ENCODE data around the gene CALCB. TPM values are rescaled to one million over a fixed set of nuclear protein-coding genes. Genes with fewer than 3 reads are reported as not detected.
"Not testable (repeated sequence)": the region's sequence is repeated elsewhere in the genome, so short reads cannot be mapped to it uniquely, and the experiment has no call there.

CALCB gene
- total and polyA plus RNA-seq, 4 donors = 0.02 to 1.2 (median 0.39) TPM

DNA sequence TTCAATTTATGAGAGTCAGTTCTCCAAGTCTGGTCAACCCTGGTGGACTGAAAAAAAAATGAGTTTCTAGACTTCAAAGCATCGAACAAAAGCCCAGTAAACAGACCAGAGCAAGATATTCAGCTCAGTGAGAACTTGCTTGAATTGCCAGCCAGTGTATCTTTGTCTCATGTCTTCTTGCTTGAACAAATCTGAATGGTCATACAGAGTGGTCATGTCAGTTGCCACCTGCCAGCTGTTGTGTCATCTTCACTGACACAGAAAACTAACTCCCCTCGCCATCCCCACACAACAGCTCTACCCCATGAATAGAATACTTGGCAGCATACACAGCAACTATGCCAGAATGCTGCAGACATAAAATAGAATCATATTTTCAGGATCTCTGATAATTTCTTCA is 27.5 kb upstream of the CALCB start:
- Histone ChIP-seq H3K36me3 (ENCODE audit: control insufficient read depth in 4 of 4, insufficient read depth in 3 of 4, low read depth in 1 of 4, low read length in 3 of 4) (no peaks in the 10 kb centered on the region), H3K4me1 (ENCODE audit: control insufficient read depth in 4 of 4, insufficient read depth in 4 of 4, low read length in 3 of 4) (no peaks in the 10 kb centered on the region), H3K9me3 (ENCODE audit: control insufficient read depth in 4 of 4, low read length in 3 of 4) (no peaks in the 10 kb centered on the region), H3K27me3 (ENCODE audit: control insufficient read depth in 4 of 4, insufficient read depth in 4 of 4, low read length in 3 of 4) (no peaks in the 10 kb centered on the region), H3K4me3 (ENCODE audit: low read depth in 1 of 3, low read length in 3 of 3) (no peak overlapping the region), H3K9ac (ENCODE audit: low read depth in 1 of 2, low read length in 2 of 2) (no peak overlapping the region), H3K27ac (ENCODE audit: low read depth in 1 of 2, low read length in 2 of 2) (no peak overlapping the region)
- TF ChIP-seq HNF4G (IDR thresholded peaks at IDR 0.05) (no peak), HNF4A (conservative IDR thresholded peaks at IDR 0.05) (no peak), NR2F2 (IDR thresholded peaks at IDR 0.05) (no peak), JUND (IDR thresholded peaks at IDR 0.05) (no peak), SP1 (IDR thresholded peaks at IDR 0.05) (no peak), FOXA1 (IDR thresholded peaks at IDR 0.05) (no peak), YY1 (IDR thresholded peaks at IDR 0.05) (no peak), GABPA (IDR thresholded peaks at IDR 0.05 in 1 of 2, conservative IDR thresholded peaks at IDR 0.05 in 1 of 2) (no peak), RAD21 (IDR thresholded peaks at IDR 0.05) (no peak), EGR1 (IDR thresholded peaks at IDR 0.05; ENCODE audit: low read depth in 2 of 2) (no peak)
- TF ChIP-seq, protein P1, sequence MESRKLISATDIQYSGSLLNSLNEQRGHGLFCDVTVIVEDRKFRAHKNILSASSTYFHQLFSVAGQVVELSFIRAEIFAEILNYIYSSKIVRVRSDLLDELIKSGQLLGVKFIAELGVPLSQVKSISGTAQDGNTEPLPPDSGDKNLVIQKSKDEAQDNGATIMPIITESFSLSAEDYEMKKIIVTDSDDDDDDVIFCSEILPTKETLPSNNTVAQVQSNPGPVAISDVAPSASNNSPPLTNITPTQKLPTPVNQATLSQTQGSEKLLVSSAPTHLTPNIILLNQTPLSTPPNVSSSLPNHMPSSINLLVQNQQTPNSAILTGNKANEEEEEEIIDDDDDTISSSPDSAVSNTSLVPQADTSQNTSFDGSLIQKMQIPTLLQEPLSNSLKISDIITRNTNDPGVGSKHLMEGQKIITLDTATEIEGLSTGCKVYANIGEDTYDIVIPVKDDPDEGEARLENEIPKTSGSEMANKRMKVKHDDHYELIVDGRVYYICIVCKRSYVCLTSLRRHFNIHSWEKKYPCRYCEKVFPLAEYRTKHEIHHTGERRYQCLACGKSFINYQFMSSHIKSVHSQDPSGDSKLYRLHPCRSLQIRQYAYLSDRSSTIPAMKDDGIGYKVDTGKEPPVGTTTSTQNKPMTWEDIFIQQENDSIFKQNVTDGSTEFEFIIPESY (IDR thresholded peaks at IDR 0.05) = no peak
- TF ChIP-seq, protein P2, sequence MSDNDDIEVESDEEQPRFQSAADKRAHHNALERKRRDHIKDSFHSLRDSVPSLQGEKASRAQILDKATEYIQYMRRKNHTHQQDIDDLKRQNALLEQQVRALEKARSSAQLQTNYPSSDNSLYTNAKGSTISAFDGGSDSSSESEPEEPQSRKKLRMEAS (IDR thresholded peaks at IDR 0.05) = no peak
- TF ChIP-seq, protein P3, sequence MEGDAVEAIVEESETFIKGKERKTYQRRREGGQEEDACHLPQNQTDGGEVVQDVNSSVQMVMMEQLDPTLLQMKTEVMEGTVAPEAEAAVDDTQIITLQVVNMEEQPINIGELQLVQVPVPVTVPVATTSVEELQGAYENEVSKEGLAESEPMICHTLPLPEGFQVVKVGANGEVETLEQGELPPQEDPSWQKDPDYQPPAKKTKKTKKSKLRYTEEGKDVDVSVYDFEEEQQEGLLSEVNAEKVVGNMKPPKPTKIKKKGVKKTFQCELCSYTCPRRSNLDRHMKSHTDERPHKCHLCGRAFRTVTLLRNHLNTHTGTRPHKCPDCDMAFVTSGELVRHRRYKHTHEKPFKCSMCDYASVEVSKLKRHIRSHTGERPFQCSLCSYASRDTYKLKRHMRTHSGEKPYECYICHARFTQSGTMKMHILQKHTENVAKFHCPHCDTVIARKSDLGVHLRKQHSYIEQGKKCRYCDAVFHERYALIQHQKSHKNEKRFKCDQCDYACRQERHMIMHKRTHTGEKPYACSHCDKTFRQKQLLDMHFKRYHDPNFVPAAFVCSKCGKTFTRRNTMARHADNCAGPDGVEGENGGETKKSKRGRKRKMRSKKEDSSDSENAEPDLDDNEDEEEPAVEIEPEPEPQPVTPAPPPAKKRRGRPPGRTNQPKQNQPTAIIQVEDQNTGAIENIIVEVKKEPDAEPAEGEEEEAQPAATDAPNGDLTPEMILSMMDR (IDR thresholded peaks at IDR 0.05; ENCODE audit: low read depth, low read length, missing input control) = no peak
- TF ChIP-seq, protein P4, sequence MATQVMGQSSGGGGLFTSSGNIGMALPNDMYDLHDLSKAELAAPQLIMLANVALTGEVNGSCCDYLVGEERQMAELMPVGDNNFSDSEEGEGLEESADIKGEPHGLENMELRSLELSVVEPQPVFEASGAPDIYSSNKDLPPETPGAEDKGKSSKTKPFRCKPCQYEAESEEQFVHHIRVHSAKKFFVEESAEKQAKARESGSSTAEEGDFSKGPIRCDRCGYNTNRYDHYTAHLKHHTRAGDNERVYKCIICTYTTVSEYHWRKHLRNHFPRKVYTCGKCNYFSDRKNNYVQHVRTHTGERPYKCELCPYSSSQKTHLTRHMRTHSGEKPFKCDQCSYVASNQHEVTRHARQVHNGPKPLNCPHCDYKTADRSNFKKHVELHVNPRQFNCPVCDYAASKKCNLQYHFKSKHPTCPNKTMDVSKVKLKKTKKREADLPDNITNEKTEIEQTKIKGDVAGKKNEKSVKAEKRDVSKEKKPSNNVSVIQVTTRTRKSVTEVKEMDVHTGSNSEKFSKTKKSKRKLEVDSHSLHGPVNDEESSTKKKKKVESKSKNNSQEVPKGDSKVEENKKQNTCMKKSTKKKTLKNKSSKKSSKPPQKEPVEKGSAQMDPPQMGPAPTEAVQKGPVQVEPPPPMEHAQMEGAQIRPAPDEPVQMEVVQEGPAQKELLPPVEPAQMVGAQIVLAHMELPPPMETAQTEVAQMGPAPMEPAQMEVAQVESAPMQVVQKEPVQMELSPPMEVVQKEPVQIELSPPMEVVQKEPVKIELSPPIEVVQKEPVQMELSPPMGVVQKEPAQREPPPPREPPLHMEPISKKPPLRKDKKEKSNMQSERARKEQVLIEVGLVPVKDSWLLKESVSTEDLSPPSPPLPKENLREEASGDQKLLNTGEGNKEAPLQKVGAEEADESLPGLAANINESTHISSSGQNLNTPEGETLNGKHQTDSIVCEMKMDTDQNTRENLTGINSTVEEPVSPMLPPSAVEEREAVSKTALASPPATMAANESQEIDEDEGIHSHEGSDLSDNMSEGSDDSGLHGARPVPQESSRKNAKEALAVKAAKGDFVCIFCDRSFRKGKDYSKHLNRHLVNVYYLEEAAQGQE (IDR thresholded peaks at IDR 0.05) = no peak
- DNase-seq (ENCODE audit: low spot score) = no peak
- whole genome bisulfite sequencing = 85% methylated on average over 2 of the region's 2 CpGs

DNA sequence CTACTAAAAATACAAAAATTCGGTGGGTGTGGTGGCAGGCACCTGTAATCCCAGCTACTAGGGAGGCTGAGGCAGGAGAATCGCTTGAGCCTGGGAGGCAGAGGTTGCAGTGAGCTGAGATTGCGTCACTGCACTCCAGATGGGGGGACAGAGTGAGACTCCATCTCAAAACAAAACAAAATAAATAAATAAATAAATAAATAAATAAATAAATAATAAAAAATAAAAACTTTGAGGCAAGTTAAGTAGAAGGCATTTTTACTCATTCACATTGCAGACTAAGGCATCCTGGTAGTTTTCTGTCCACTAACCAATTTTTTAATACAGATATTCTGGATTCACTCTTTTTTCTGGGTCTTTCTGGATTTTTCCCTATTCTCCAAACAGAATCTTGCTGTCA is 26.7 kb upstream of the CALCB start:
- not testable (repeated sequence) for H3K9me3 ChIP-seq (ENCODE audit: control insufficient read depth in 4 of 4, low read length in 3 of 4); H3K4me1 ChIP-seq (ENCODE audit: control insufficient read depth in 4 of 4, insufficient read depth in 4 of 4, low read length in 3 of 4); H3K4me3 ChIP-seq (ENCODE audit: low read depth in 1 of 3, low read length in 3 of 3); H3K27ac ChIP-seq (ENCODE audit: low read depth in 1 of 2, low read length in 2 of 2); DNase-seq (ENCODE audit: low spot score); H3K27me3 ChIP-seq (ENCODE audit: control insufficient read depth in 4 of 4, insufficient read depth in 4 of 4, low read length in 3 of 4); H3K36me3 ChIP-seq (ENCODE audit: control insufficient read depth in 4 of 4, insufficient read depth in 3 of 4, low read depth in 1 of 4, low read length in 3 of 4); H3K9ac ChIP-seq (ENCODE audit: low read depth in 1 of 2, low read length in 2 of 2)
- 88% methylated on average over 3 of the region's 3 CpGs for WGBS

Measured in liver (tissue), 9 donors.